SU-DHL-6 (cell line): ENCODE results near the gene COBL.

Experiments used
- CTCF ChIP-seq: fragments of 200-600 bp; sonication (generic); IDR thresholded peaks from one replicate; pipeline ENCODE4 v1.5.1; 2017; ENCODE audit warnings: antibody characterized with exemption, mild to moderate bottlenecking, low read length, moderate library complexity; ENCODE audit not compliant: insufficient read depth, poor library complexity, severe bottlenecking
- EZH2phosphoT487 ChIP-seq: fragments of 200-600 bp; sonication (generic), shearing (Covaris generic); conservative IDR thresholded peaks from 2 replicates; pipeline ENCODE4 v1.6.1; 2018; ENCODE audit warnings: mild to moderate bottlenecking, antibody characterized with exemption, low read length, moderate library complexity, mixed read lengths

GRCh38 chr7:51078653-51079052 lies 238.0 kb downstream of the COBL start:
- TF ChIP-seq CTCF (no peak), EZH2phosphoT487 (no peak)
